CD4-positive, alpha-beta T cell treated with Interleukin-6 for 4 hours (primary cell): ENCODE measurements around the gene TEX30.

Experiments
- DNase-seq: peaks from one replicate; pipeline ENCODE4 v3.0.0-alpha.2; 2020; ENCODE audit warnings: mixed read lengths

The TEX30 gene

GRCh38 chr13:102779436-102780159, 6.0 kb upstream of the TEX30 start:
- peak; percentile 3 for DNase-seq

GRCh38 chr13:102777736-102778135, 4.2 kb upstream of the TEX30 start:
- no peak for DNase-seq

GRCh38 chr13:102776271-102776670, 2.7 kb upstream of the TEX30 start:
- no peak for DNase-seq

- DNase-seq = no peak
Measured at GRCh38 chr13:102774591-102775520, 1.3 kb upstream of the TEX30 start.

DNA sequence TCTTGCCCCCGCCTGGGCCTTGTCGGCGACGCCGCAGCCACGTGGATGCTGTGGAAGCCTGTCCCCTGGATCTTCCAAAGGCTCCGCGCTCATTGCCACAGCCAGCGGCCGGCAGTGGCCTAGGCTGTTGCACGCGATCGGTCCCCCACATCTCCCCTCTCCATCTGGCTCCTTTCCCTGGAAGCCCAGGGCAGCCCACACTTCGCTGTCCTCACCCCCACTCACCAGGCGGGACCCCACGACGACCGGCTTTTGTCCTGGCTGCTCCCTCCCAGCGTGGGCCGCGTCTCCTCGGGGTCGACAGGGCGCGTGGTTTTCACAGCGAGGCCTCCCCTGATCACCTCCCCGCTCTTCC, 605 bp upstream of the TEX30 start:
- no peak for DNase-seq

DNA sequence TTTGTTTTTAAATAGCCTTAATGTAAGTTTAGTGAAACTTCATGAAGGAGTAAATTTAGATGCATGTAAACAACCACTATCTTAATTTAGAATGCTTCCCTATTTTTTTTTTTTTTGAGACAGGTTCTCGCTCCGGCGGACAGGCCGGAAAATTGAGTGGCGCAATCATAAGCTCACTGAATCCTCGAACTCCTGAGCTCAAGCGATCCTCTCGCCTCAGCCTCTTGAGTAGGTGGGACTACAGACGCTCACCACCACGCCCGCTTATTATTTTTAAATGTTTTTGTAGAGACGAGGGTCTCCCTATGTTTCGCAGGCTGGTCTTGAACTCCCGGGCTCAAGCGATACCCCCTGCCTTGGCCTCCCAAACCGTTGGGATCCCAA, 1.6 kb downstream of the TEX30 start:
- no peak for DNase-seq

DNA sequence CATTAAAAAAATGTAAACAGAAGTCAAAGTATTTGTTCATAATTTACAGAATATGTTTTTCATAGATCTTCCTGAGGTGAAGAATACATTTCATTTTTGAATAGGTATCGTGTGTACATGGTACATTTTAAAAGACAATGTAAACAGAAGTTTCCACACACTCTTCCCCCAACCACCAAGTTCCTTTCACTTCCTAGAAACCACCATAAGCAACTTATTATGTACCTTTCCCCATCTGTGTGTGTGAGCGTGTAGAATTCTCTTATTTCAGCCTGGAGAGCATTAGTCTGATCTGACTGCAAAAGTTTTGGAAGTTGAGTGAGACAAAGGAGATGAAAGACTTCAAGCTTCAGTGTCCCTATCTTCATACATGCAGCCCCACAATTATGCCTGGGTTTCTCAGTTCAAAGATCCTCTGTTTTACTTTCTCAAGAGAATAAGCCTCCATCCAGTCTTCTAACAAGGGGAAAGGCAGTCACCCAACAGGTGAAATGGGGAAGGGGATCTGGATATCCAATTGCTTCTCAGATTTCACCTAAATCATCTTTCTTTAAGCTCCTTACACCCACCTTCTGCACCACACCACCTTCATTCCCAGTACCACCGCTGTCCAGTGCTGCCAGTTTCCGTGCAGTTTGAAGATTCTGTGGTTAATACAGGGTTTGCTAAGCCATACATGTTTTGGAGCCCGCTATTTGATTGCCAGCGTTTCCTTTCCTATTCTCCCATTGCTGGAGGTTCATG, 2.1 kb downstream of the TEX30 start:
- no peak for DNase-seq

DNA sequence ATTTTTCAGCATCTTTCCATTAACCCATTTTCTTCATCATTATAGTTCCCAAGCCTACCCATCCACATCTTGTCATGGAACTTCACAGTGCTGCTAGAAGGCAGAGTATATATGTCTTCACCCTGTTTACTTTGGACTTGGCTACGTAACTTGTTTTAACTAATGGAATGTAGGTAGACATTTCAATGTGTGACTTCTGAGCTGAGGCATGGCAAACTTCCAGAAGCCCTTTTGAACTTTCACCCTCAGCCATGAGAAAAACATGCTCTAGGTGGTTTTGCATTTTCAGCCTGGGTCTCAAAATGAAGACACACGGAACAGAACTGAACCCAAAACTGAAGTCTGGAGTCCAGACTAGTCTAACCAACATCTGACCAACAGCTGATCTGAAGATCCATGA, 3.2 kb downstream of the TEX30 start:
- DNase-seq = no peak

DNA sequence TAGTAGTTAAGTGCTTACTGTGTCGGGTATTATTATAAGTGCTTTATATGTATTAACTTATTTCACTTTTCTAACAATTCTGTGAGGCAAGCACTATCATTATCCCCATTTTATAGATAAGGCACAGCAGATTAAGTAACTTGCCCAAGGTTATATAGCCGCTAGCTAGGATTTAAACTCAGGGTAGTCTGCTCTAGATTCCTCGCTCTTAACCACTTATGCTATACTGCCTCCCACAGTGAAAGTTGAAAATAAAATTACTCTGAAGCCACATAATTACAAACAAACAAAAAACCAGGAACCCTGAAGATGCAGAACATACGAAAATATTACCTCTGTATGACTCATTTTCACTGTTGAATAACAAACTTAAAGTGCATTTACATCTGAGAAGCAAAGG, 3.9 kb downstream of the TEX30 start:
- DNase-seq = no peak

- no peak for DNase-seq
Measured at GRCh38 chr13:102768909-102769308, 4.7 kb downstream of the TEX30 start.

DNA sequence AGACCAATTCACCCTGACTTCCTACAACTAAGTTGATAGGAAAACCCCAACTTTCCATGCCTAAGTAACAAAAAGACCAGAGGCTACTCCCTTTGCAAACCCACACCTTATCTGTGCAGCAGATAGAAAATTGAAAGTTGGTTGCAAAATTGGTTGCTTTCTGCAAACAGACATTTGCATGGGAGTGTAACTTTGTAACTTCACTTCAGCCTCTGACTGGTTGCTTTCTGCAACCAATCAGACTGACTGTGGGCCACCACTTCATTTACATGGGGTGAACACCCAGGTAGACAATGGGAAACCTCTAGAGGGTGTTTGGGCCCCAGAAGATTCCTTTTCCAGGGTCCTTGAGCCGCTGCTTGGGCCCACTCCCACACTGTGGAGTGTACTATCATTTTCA, 9.8 kb downstream of the TEX30 start:
- no peak for DNase-seq

- no peak for DNase-seq
Measured at GRCh38 chr13:102761071-102761470, 12.5 kb downstream of the TEX30 start.

DNA sequence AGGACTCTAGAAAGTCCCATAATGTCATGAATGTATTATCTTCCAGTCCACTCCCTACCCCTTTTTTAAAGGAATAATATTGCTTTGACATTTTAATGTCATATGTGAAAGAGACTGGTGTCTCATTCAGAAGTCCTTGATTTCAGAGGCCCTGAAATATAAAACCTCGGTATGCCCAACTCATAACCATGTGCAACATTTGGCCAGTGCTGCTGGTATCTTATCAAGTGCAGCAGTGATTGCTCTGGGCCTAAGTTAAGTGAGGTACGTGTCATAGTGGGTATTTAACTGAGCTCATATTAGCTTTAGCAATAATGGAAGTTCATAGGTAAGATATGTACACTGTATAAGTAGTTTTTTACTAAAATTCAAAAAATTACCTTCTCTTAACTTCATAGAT, 14.7 kb downstream of the TEX30 start:
- DNase-seq = no peak

DNA sequence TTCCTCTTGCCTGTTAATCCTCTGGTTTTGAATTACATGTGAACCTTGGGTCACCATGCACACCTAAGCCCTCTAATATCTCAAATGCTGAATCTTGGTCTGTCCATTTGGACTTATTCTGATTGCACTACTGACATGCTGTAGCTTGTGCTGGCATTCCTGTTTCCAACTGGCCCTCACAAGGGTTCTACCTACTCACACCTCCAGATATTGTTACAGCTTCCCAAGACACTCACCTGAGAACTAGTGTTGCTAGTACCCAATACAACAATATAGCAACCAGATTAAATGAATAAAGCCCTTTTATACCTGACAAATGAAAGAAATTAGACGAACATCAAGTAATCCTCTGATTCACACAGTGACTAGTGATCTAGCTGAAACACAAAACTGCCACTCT, 16.6 kb downstream of the TEX30 start:
- DNase-seq = no peak

DNA sequence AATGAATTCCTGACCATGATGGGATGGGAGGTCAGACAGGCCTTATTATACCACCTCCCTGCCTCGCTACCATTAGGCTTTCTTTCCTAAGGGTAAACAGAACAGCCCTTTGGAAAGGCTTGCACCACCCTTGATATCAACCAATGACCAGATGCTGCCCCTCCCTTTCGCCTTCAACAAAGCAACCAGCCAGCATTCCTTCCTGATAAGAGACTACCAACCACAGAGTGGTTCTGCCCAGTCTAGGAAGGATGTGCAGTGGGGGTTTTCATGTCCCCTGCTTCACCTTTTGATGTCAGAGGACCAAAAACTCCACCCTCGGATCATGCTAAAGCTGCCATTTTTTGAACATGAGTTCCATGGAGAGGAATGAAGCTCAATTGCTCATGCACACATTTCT, 21.7 kb downstream of the TEX30 start:
- no peak for DNase-seq

GRCh38 chr13:102742506-102742905, 31.1 kb downstream of the TEX30 start:
- DNase-seq = no peak

- DNase-seq = no peak
Measured at GRCh38 chr13:102742101-102742500, 31.5 kb downstream of the TEX30 start.

GRCh38 chr13:102729560-102730270, 43.9 kb downstream of the TEX30 start:
- no peak for DNase-seq

DNA sequence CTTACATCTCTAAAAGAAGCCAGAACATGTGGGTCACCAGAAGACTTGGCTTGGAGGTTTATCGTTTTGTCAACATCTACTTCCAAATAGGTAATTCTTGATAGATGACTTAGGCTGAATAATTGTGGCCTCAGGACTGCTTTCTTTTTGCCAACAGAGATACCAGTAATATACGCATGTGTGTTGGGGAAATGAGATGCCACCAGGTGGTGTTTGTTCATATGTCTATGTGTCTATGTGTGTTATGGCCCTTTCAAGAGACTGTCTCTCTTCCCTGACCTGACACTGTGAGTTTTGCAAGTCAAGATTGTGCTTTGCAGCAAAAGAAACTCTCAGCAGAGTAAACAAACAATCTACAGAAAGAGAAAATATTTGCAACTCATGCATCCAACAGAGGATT, 47.2 kb downstream of the TEX30 start:
- no peak for DNase-seq

DNA sequence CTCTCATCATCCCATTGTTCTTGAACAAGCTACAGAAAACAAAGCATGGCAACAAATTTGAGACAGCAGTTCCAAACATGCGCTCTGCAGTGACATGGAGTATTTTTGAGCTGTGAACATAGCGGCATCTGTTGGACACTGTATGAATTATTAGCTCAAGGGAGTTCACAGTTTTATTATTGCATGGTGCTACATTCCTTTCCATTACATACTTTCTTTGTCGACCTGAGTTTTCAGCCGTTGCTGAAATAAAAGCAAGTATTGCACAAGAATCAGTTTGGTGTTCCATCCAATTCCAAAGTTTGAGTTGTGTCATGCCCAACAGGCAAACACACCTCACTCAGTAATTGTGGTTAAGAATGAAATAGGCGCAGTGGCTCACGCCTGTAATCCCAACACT, 48.7 kb downstream of the TEX30 start:
- DNase-seq = peak; percentile 3

DNA sequence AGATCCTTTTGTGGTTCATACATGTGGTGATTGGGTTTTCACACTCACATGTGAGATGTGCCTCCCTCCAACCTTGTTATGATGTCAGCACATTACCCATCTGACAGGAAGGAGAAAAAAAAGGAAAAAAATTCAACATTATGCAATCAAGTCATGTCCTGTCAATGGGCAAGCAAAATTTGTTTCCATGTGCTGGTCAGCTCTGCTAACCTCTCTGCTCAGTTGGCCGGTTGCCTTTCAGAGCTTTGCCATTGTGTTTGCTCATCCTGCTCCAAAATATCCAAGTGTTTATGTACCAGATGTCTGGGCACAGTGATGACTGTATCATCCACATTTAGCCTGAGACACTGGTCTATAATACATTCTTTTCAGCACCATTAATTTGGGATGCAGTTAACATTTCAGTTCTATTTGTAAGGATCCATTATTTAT, 51.8 kb downstream of the TEX30 start:
- DNase-seq = no peak

GRCh38 chr13:102718746-102719145, 54.8 kb downstream of the TEX30 start:
- no peak for DNase-seq
